ENCODE measurements around the gene NDFIP1.

DNA sequence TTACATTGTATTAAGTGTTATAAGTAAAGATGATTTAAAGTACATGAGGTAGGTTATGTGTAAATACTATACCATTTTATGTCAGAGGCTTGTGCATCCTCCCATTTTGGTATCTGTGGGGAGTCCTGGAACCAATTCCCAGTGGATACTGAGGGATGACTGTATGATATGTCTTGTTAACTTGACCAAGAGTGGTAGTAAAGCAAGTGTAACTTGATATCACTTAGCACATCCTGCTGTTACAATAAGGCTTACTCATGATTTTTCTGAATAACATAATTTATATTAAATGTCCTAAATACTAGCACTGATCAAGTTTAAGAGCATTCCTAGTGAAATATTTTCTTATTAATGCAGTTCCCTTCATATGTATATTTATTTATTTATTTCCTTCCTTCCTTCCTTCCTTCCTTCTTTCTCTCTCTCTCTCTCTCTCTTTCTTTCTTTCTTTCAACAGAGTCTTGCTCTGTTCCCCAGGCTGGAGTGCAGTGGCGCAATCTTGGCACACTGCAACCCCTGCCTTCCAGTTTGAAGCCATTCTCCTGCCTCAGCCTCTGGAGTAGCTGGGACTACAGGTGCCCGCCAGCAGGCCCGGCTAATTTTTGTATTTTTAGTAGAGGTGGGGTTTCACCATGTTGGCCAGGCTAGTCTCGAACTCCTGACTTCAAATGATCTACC, 7.5 kb downstream of the NDFIP1 start:
- TF ChIP-seq, protein P1, sequence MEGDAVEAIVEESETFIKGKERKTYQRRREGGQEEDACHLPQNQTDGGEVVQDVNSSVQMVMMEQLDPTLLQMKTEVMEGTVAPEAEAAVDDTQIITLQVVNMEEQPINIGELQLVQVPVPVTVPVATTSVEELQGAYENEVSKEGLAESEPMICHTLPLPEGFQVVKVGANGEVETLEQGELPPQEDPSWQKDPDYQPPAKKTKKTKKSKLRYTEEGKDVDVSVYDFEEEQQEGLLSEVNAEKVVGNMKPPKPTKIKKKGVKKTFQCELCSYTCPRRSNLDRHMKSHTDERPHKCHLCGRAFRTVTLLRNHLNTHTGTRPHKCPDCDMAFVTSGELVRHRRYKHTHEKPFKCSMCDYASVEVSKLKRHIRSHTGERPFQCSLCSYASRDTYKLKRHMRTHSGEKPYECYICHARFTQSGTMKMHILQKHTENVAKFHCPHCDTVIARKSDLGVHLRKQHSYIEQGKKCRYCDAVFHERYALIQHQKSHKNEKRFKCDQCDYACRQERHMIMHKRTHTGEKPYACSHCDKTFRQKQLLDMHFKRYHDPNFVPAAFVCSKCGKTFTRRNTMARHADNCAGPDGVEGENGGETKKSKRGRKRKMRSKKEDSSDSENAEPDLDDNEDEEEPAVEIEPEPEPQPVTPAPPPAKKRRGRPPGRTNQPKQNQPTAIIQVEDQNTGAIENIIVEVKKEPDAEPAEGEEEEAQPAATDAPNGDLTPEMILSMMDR (IDR thresholded peaks at IDR 0.05), result no peak
- no peak for TF ChIP-seq POLR2A (IDR thresholded peaks at IDR 0.05)

Measured in breast epithelium (tissue), 3 donors.